ENCODE results near the gene RAB15. TPM values are rescaled to one million over a fixed set of nuclear protein-coding genes. Genes with fewer than 3 reads are reported as not detected.

Gene RAB15
- total and polyA plus RNA-seq, 9 of the 15 experiments (the other 6 are each of a cell fraction or from before 2014, with no cell fraction given), result 0.09 to 0.30 (median 0.16) TPM; not detected in 2

DNA sequence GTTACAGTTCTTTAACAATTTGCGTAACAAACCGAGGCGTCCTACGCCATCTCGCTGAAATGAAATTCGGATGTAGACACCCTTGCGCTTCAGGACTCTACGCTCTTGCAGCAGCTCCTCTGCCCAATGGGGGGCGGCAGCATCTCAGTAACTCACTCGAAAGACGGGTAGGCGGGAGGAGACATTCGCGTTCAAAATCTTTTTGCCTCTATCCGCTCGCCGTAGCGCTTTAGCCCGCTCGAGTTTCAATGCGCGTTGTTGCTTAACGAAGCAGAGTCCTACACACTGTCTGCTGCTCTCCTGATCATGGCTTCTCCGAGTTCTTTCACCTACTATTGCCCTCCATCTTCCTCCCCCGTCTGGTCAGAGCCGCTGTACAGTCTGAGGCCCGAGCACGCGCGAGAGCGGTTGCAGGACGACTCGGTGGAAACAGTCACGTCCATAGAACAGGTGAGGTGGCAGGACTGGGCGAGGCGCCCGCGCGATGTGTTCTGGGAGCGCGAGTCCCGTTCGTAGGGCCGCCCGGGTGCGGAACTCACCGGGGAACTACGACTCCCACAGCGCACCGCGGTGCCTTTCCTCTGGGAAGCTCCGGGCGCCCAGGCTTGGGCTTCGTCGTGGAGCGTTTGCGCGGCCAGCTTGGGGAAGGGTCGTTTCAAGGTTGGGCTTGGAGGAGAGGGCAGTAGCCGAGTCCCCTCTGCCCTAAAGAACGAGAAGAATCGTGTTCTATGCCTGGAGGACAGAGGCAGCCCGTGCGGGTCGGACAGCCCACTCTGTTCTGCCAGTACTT, 14.7 kb upstream of the RAB15 start, which contains the start of gene FNTB (continued):
- TF ChIP-seq, protein P1, sequence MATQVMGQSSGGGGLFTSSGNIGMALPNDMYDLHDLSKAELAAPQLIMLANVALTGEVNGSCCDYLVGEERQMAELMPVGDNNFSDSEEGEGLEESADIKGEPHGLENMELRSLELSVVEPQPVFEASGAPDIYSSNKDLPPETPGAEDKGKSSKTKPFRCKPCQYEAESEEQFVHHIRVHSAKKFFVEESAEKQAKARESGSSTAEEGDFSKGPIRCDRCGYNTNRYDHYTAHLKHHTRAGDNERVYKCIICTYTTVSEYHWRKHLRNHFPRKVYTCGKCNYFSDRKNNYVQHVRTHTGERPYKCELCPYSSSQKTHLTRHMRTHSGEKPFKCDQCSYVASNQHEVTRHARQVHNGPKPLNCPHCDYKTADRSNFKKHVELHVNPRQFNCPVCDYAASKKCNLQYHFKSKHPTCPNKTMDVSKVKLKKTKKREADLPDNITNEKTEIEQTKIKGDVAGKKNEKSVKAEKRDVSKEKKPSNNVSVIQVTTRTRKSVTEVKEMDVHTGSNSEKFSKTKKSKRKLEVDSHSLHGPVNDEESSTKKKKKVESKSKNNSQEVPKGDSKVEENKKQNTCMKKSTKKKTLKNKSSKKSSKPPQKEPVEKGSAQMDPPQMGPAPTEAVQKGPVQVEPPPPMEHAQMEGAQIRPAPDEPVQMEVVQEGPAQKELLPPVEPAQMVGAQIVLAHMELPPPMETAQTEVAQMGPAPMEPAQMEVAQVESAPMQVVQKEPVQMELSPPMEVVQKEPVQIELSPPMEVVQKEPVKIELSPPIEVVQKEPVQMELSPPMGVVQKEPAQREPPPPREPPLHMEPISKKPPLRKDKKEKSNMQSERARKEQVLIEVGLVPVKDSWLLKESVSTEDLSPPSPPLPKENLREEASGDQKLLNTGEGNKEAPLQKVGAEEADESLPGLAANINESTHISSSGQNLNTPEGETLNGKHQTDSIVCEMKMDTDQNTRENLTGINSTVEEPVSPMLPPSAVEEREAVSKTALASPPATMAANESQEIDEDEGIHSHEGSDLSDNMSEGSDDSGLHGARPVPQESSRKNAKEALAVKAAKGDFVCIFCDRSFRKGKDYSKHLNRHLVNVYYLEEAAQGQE (IDR thresholded peaks at IDR 0.05; ENCODE audit: borderline replicate concordance), result peak; percentile 72
- TF ChIP-seq, protein P1 (CRISPR knock-in tag; IDR thresholded peaks at IDR 0.05; ENCODE audit: low read depth), result no peak
- TF ChIP-seq EP300 (IDR thresholded peaks at IDR 0.05; ENCODE audit: low read length) (0 out of 2 replicates have a peak, but pooled peaks have one; percentile 34), NONO (IDR thresholded peaks at IDR 0.05; ENCODE audit: low read depth in 2 of 2, low read length in 1 of 2) (no peak), FOXM1 (IDR thresholded peaks at IDR 0.05; ENCODE audit: low read depth) (no peak), FOXM1 (CRISPR knock-in tag; IDR thresholded peaks at IDR 0.05; ENCODE audit: low read depth) (no peak), KDM5B (IDR thresholded peaks at IDR 0.05; ENCODE audit: insufficient replicate concordance, low read depth, low read length) (peak; percentile 76), RB1 (IDR thresholded peaks at IDR 0.05; ENCODE audit: low read depth) (peak; percentile 83)
- TF ChIP-seq, protein P2, sequence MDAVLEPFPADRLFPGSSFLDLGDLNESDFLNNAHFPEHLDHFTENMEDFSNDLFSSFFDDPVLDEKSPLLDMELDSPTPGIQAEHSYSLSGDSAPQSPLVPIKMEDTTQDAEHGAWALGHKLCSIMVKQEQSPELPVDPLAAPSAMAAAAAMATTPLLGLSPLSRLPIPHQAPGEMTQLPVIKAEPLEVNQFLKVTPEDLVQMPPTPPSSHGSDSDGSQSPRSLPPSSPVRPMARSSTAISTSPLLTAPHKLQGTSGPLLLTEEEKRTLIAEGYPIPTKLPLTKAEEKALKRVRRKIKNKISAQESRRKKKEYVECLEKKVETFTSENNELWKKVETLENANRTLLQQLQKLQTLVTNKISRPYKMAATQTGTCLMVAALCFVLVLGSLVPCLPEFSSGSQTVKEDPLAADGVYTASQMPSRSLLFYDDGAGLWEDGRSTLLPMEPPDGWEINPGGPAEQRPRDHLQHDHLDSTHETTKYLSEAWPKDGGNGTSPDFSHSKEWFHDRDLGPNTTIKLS (IDR thresholded peaks at IDR 0.05; ENCODE audit: borderline replicate concordance, low read depth), result peak; percentile 98
- TF ChIP-seq, protein P3, sequence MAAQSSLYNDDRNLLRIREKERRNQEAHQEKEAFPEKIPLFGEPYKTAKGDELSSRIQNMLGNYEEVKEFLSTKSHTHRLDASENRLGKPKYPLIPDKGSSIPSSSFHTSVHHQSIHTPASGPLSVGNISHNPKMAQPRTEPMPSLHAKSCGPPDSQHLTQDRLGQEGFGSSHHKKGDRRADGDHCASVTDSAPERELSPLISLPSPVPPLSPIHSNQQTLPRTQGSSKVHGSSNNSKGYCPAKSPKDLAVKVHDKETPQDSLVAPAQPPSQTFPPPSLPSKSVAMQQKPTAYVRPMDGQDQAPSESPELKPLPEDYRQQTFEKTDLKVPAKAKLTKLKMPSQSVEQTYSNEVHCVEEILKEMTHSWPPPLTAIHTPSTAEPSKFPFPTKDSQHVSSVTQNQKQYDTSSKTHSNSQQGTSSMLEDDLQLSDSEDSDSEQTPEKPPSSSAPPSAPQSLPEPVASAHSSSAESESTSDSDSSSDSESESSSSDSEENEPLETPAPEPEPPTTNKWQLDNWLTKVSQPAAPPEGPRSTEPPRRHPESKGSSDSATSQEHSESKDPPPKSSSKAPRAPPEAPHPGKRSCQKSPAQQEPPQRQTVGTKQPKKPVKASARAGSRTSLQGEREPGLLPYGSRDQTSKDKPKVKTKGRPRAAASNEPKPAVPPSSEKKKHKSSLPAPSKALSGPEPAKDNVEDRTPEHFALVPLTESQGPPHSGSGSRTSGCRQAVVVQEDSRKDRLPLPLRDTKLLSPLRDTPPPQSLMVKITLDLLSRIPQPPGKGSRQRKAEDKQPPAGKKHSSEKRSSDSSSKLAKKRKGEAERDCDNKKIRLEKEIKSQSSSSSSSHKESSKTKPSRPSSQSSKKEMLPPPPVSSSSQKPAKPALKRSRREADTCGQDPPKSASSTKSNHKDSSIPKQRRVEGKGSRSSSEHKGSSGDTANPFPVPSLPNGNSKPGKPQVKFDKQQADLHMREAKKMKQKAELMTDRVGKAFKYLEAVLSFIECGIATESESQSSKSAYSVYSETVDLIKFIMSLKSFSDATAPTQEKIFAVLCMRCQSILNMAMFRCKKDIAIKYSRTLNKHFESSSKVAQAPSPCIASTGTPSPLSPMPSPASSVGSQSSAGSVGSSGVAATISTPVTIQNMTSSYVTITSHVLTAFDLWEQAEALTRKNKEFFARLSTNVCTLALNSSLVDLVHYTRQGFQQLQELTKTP (IDR thresholded peaks at IDR 0.05; ENCODE audit: low read depth in 1 of 2, partially characterized antibody in 2 of 2), result peak in 1 of 2 experiments; percentile 96
- TF ChIP-seq, protein P4, sequence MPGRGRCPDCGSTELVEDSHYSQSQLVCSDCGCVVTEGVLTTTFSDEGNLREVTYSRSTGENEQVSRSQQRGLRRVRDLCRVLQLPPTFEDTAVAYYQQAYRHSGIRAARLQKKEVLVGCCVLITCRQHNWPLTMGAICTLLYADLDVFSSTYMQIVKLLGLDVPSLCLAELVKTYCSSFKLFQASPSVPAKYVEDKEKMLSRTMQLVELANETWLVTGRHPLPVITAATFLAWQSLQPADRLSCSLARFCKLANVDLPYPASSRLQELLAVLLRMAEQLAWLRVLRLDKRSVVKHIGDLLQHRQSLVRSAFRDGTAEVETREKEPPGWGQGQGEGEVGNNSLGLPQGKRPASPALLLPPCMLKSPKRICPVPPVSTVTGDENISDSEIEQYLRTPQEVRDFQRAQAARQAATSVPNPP (IDR thresholded peaks at IDR 0.05; ENCODE audit: borderline replicate concordance, insufficient read depth, insufficient read length), result no peak
